ENCODE data around the gene ADGRA3. TPM values are rescaled to one million over a fixed set of nuclear protein-coding genes. Genes with fewer than 3 reads are reported as not detected.

Gene ADGRA3
- total and polyA plus RNA-seq, 2 donors (not counting 3 experiments of a cell fraction or from before 2014, with no cell fraction given), result 17.2 to 36.2 TPM

- no peaks in the 10 kb centered on the region for H3K9me1 ChIP-seq (replicated peaks; ENCODE audit: control insufficient read depth, extremely low read depth, insufficient read depth, low read length)
- H3K27ac ChIP-seq (ENCODE audit: insufficient read depth, low read depth, low read length), result peak overlapping the region; percentile 30
- H3K27me3 ChIP-seq (ENCODE audit: control insufficient read depth in 2 of 2, insufficient read depth in 2 of 2, low read length in 2 of 2), result no peaks in the 10 kb centered on the region
- no peak overlapping the region for H2AFZ ChIP-seq (ENCODE audit: low read depth, low read length)
- H4K20me1 ChIP-seq (replicated peaks; ENCODE audit: control insufficient read depth, extremely low read depth, insufficient read depth, low read length), result no peaks in the 10 kb centered on the region
- DNase-seq (ENCODE audit: low read depth, low spot score) (peak; percentile 82), FAIRE-seq (peak; percentile 37)
- peaks cover 12% of the 10 kb centered on the region for H3K4me1 ChIP-seq (ENCODE audit: control insufficient read depth, extremely low read depth, insufficient read depth, low read length)
- TF ChIP-seq, protein P1, sequence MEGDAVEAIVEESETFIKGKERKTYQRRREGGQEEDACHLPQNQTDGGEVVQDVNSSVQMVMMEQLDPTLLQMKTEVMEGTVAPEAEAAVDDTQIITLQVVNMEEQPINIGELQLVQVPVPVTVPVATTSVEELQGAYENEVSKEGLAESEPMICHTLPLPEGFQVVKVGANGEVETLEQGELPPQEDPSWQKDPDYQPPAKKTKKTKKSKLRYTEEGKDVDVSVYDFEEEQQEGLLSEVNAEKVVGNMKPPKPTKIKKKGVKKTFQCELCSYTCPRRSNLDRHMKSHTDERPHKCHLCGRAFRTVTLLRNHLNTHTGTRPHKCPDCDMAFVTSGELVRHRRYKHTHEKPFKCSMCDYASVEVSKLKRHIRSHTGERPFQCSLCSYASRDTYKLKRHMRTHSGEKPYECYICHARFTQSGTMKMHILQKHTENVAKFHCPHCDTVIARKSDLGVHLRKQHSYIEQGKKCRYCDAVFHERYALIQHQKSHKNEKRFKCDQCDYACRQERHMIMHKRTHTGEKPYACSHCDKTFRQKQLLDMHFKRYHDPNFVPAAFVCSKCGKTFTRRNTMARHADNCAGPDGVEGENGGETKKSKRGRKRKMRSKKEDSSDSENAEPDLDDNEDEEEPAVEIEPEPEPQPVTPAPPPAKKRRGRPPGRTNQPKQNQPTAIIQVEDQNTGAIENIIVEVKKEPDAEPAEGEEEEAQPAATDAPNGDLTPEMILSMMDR (IDR thresholded peaks at IDR 0.05; ENCODE audit: extremely low read depth in 1 of 2, insufficient read depth in 1 of 2, low read depth in 1 of 2, low read length in 2 of 2), result no peak
- TF ChIP-seq POLR2A (IDR thresholded peaks at IDR 0.05; ENCODE audit: low read depth, low read length) (no peak), GATA2 (IDR thresholded peaks at IDR 0.05; ENCODE audit: insufficient read depth, insufficient read length, low read depth, low read length) (peak; percentile 84), JUN (IDR thresholded peaks at IDR 0.05; ENCODE audit: borderline replicate concordance, insufficient read depth, insufficient read length, low read depth) (peak; percentile 29)
- peaks cover 0 to 3% of the 10 kb centered on the region in 2 experiments for H3K36me3 ChIP-seq (ENCODE audit: control insufficient read depth in 2 of 2, extremely low read depth in 1 of 2, insufficient read depth in 2 of 2, low read length in 2 of 2)
- peak overlapping the region; percentile 49 for H3K4me2 ChIP-seq (ENCODE audit: insufficient read depth, low read length)
- no peaks in the 10 kb centered on the region for H3K9me3 ChIP-seq (replicated peaks; ENCODE audit: control insufficient read depth, insufficient read depth, low read length)
- dilution Hi-C loops (cut with MboI; ENCODE audit: extremely low pct_ligation_motif_present, low sequenced_read_pairs) (no loop called here), intact Hi-C loops (cut with micrococcal nuclease) (loop anchor here (2.0 to 10.0 kb wide), 3 partner anchors 18 to 1998 kb away; no protein-coding TSS in a partner anchor)
- H3K9ac ChIP-seq (replicated peaks; ENCODE audit: extremely low read depth, insufficient read depth, low read length), result no peak overlapping the region
- no peaks in the 10 kb centered on the region for H3K79me2 ChIP-seq (ENCODE audit: control insufficient read depth, insufficient read depth, low read length)
- H3K4me3 ChIP-seq (replicated peaks in 1 of 3; ENCODE audit: insufficient read depth in 1 of 3, low read depth in 1 of 3, low read length in 3 of 3), result no peak overlapping the region
- no TSS peak for BruUV-seq (replicated peaks)
- ChIA-PET CTCF (interaction anchor here (1.0 to 3.0 kb wide), 2 partner anchors 191 to 274 kb away, joined by 3 to 16 read pairs; no protein-coding TSS in a partner anchor), POLR2A (interaction anchor here (0.9 kb wide), 1 partner anchor 98 kb away, joined by 3 read pairs; no protein-coding TSS in a partner anchor)
Observed at GRCh38 chr4:22416403-22416802, 99.5 kb downstream of the ADGRA3 start.

- H3K4me2 ChIP-seq (ENCODE audit: insufficient read depth, low read length), result no peak overlapping the region
- H3K27ac ChIP-seq (ENCODE audit: insufficient read depth, low read depth, low read length), result no peak overlapping the region
- H3K9me1 ChIP-seq (replicated peaks; ENCODE audit: control insufficient read depth, extremely low read depth, insufficient read depth, low read length), result no peaks in the 10 kb centered on the region
- POLR2A ChIA-PET, result no interaction called here
- no peaks in the 10 kb centered on the region for H4K20me1 ChIP-seq (replicated peaks; ENCODE audit: control insufficient read depth, extremely low read depth, insufficient read depth, low read length)
- no peak overlapping the region for H2AFZ ChIP-seq (ENCODE audit: low read depth, low read length)
- peaks cover 12% of the 10 kb centered on the region for H3K4me1 ChIP-seq (ENCODE audit: control insufficient read depth, extremely low read depth, insufficient read depth, low read length)
- H3K4me3 ChIP-seq (replicated peaks in 1 of 3; ENCODE audit: insufficient read depth in 1 of 3, low read depth in 1 of 3, low read length in 3 of 3), result no peak overlapping the region
- FAIRE-seq, result no peak
- no peaks in the 10 kb centered on the region for H3K79me2 ChIP-seq (ENCODE audit: control insufficient read depth, insufficient read depth, low read length)
- no peak for DNase-seq (ENCODE audit: low read depth, low spot score)
- dilution Hi-C loops (cut with MboI; ENCODE audit: extremely low pct_ligation_motif_present, low sequenced_read_pairs) (no loop called here), intact Hi-C loops (cut with micrococcal nuclease) (loop anchor here (10.0 kb wide), 1 partner anchor 2000 kb away; no protein-coding TSS in a partner anchor)
- BruUV-seq (replicated peaks), result no TSS peak
- H3K36me3 ChIP-seq (ENCODE audit: control insufficient read depth in 2 of 2, extremely low read depth in 1 of 2, insufficient read depth in 2 of 2, low read length in 2 of 2), result peaks cover 0 to 3% of the 10 kb centered on the region in 2 experiments
- no peaks in the 10 kb centered on the region for H3K27me3 ChIP-seq (ENCODE audit: control insufficient read depth in 2 of 2, insufficient read depth in 2 of 2, low read length in 2 of 2)
- CTCF ChIA-PET, result interaction anchor here (3.0 kb wide), 1 partner anchor 192 kb away, joined by 16 read pairs; no protein-coding TSS in a partner anchor
- H3K9ac ChIP-seq (replicated peaks; ENCODE audit: extremely low read depth, insufficient read depth, low read length), result no peak overlapping the region
- H3K9me3 ChIP-seq (replicated peaks; ENCODE audit: control insufficient read depth, insufficient read depth, low read length), result no peaks in the 10 kb centered on the region
- no peak for TF ChIP-seq MYC (IDR thresholded peaks at IDR 0.05; ENCODE audit: low read depth, low read length)
- TF ChIP-seq GATA2 (IDR thresholded peaks at IDR 0.05; ENCODE audit: insufficient read depth, insufficient read length, low read depth, low read length), result no peak
Observed at GRCh38 chr4:22414833-22415232, 101.0 kb downstream of the ADGRA3 start.

Measured in endothelial cell of umbilical vein (primary cell).